GM23338 (cell line): ENCODE results near the gene CSF2RB. TPM values are rescaled to one million over a fixed set of nuclear protein-coding genes. Genes with fewer than 3 reads are reported as not detected.

ENCODE experiments used
- ATAC-seq: fragments of 200-7000 bp; cut with Tn5 transposase; 3 replicates; pipeline ENCODE4 v1.9.1; 2020
- DNase-seq: peaks from one replicate; pipeline ENCODE4 v3.0.0-alpha.2; 2015; ENCODE audit warnings: low spot score
- H2AFZ ChIP-seq: fragments of 200-600 bp; sonication (generic); 2 replicates; pipeline ENCODE4 v1.8.0; 2016; ENCODE audit warnings: antibody characterized with exemption, mild to moderate bottlenecking, moderate library complexity
- H3F3A ChIP-seq: fragments of 200-600 bp; sonication (generic); replicated peaks from 2 replicates; pipeline ENCODE4 v1.8.0; 2017; ENCODE audit warnings: antibody characterized with exemption, mixed run types, low read depth
- H3K27ac ChIP-seq: fragments of 200-600 bp; sonication (generic); 2 replicates; pipeline ENCODE4 v1.6.1; 2016; ENCODE audit warnings: low read depth
- H3K27me3 ChIP-seq: fragments of 200-600 bp; sonication (generic); 2 replicates; pipeline ENCODE4 v1.8.0; 2016; ENCODE audit warnings: mild to moderate bottlenecking, mixed run types, moderate library complexity; ENCODE audit not compliant: insufficient read depth
- H3K36me3 ChIP-seq: fragments of 200-600 bp; sonication (generic); 2 replicates; pipeline ENCODE4 v1.8.0; 2016; ENCODE audit warnings: mild to moderate bottlenecking; ENCODE audit not compliant: insufficient read depth
- H3K4me1 ChIP-seq: fragments of 200-600 bp; sonication (generic); 2 replicates; pipeline ENCODE4 v1.8.0; 2016; ENCODE audit warnings: mild to moderate bottlenecking, moderate library complexity; ENCODE audit not compliant: insufficient read depth
- H3K4me2 ChIP-seq: fragments of 200-600 bp; sonication (generic); 2 replicates; pipeline ENCODE4 v1.7.1; 2017; ENCODE audit warnings: mixed run types
- H3K4me3 ChIP-seq: fragments of 200-600 bp; sonication (generic); 2 replicates; pipeline ENCODE4 v1.6.1; 2016; ENCODE audit warnings: mixed run types
- H3K79me2 ChIP-seq: fragments of 200-600 bp; sonication (generic); replicated peaks from 2 replicates; pipeline ENCODE4 v1.8.0; 2017; ENCODE audit warnings: mild to moderate bottlenecking; ENCODE audit not compliant: insufficient read depth
- H3K9me2 ChIP-seq: fragments of 200-600 bp; sonication (generic); 2 replicates; pipeline ENCODE4 v1.8.0; 2017; ENCODE audit not compliant: insufficient read depth
- H4K20me1 ChIP-seq: fragments of 200-600 bp; sonication (generic); replicated peaks from 2 replicates; pipeline ENCODE4 v1.8.0; 2017; ENCODE audit warnings: mild to moderate bottlenecking; ENCODE audit not compliant: insufficient read depth
- H3K27ac Mint-ChIP-seq: 2 replicates; pipeline ENCODE4 v1.8.0; 2020; ENCODE audit warnings: inconsistent platforms, mild to moderate bottlenecking, moderate library complexity, mixed read lengths
- H3K27me3 Mint-ChIP-seq: 3 replicates; pipeline ENCODE4 v1.8.0; 2022; ENCODE audit warnings: low read depth, mild to moderate bottlenecking, moderate library complexity, mixed read lengths, inconsistent platforms; ENCODE audit not compliant: insufficient read depth, poor library complexity
- H3K36me3 Mint-ChIP-seq: 3 replicates; pipeline ENCODE4 v1.8.0; 2021; ENCODE audit warnings: low read depth, mild to moderate bottlenecking, inconsistent platforms, moderate library complexity, mixed read lengths
- H3K4me1 Mint-ChIP-seq: 3 replicates; pipeline ENCODE4 v1.8.0; 2020; ENCODE audit warnings: mild to moderate bottlenecking, inconsistent platforms, mixed read lengths
- H3K4me3 Mint-ChIP-seq: 3 replicates; pipeline ENCODE4 v1.8.0; 2021; ENCODE audit warnings: moderate library complexity, mild to moderate bottlenecking, inconsistent platforms, mixed read lengths
- H3K9me3 Mint-ChIP-seq: 3 replicates; pipeline ENCODE4 v1.8.0; 2020; ENCODE audit warnings: moderate library complexity, mild to moderate bottlenecking, inconsistent platforms, mixed read lengths
- EZH2 ChIP-seq: fragments of 200-600 bp; sonication (generic); IDR thresholded peaks from one replicate; pipeline ENCODE4 v1.8.0; 2017; ENCODE audit warnings: antibody characterized with exemption, mild to moderate bottlenecking, low read depth; ENCODE audit not compliant: unreplicated experiment
- EZH2phosphoT487 ChIP-seq: fragments of 200-600 bp; sonication (generic); IDR thresholded peaks from one replicate; pipeline ENCODE4 v1.8.1; 2018; ENCODE audit warnings: antibody characterized with exemption; ENCODE audit not compliant: unreplicated experiment
- JUNB ChIP-seq: IDR thresholded peaks from one replicate; pipeline ENCODE4 v1.6.1; 2016; ENCODE audit warnings: antibody characterized with exemption; ENCODE audit not compliant: unreplicated experiment
- POLR2AphosphoS5 ChIP-seq: IDR thresholded peaks from 2 replicates; pipeline ENCODE4 v1.6.1; 2016; ENCODE audit warnings: antibody characterized with exemption, low read depth
- REST ChIP-seq: IDR thresholded peaks from one replicate; pipeline ENCODE4 v1.6.1; 2018; ENCODE audit warnings: antibody characterized with exemption; ENCODE audit not compliant: unreplicated experiment
- STAT1 ChIP-seq: IDR thresholded peaks from one replicate; pipeline ENCODE4 v1.6.1; 2016; ENCODE audit warnings: antibody characterized with exemption; ENCODE audit not compliant: unreplicated experiment
- ZNF114 ChIP-seq: fragments of 250-450 bp; sonication (Bioruptor Pico); IDR thresholded peaks from 2 replicates; pipeline ENCODE4 v1.5.0; 2020; ENCODE audit warnings: mild to moderate bottlenecking, moderate library complexity
- ZNF331 ChIP-seq: fragments of 250-450 bp; sonication (Bioruptor Pico); IDR thresholded peaks from 2 replicates; pipeline ENCODE4 v1.5.0; 2020; ENCODE audit warnings: low read depth, mild to moderate bottlenecking, moderate library complexity
- polyA plus RNA-seq: library from polyadenylated mRNA; unstranded; fragments of >200 nt; fragmentation: Nextera tagmentation; extraction: Ambion mirVana; gene quantifications from 2 replicates; pipeline ENCODE4 v1.2.1, GENCODE V29; 2016
- total RNA-seq: library from RNA; depleted of rRNA; stranded (reverse); fragments of >200 nt; shearing (Covaris generic); gene quantifications from 2 replicates; pipeline ENCODE4 v1.2.3, GENCODE V29; 2014
- TF ChIP-seq, protein P1 (sequence below): fragments of 250-450 bp; sonication (Bioruptor Pico); IDR thresholded peaks from 2 replicates; pipeline ENCODE4 v1.5.0; 2020; ENCODE audit warnings: mild to moderate bottlenecking, moderate library complexity

Gene CSF2RB
- total and polyA plus RNA-seq, 2 experiments from 2014 or later, result not detected

DNA sequence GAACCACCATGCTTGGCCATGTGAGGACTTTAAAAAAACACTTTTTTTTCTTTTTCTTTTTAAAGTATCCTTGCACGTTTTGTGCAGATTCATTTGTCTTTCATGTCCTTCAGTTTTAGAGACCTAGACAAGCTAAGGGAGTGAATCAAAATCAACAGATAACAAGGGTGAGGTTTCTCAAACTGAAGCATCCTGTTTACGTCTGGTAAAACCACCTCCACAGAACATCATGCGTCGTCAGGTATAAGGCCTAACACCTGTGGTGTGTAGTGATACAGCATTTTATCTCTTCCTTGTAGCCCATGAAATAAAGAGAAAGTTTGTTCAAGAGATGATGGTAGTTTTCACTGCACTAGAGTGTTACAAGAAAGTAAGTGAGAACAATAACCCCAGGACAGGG is 26.3 kb upstream of the CSF2RB start (continued):
- TF ChIP-seq REST, result no peak
- TF ChIP-seq ZNF331 (CRISPR knock-in tag), result no peak
- TF ChIP-seq POLR2AphosphoS5, result no peak

- H3K79me2 ChIP-seq, result no peaks in the 10 kb centered on the region
- peaks cover 7% of the 10 kb centered on the region for H3K27me3 Mint-ChIP-seq
- DNase-seq (no peak), ATAC-seq (no peak)
- H3K36me3 Mint-ChIP-seq, result no peaks in the 10 kb centered on the region
- TF ChIP-seq EZH2phosphoT487 (no peak), ZNF331 (CRISPR knock-in tag) (no peak), POLR2AphosphoS5 (no peak), ZNF114 (no peak), JUNB (no peak), EZH2 (no peak), STAT1 (no peak)
- TF ChIP-seq, protein P1, sequence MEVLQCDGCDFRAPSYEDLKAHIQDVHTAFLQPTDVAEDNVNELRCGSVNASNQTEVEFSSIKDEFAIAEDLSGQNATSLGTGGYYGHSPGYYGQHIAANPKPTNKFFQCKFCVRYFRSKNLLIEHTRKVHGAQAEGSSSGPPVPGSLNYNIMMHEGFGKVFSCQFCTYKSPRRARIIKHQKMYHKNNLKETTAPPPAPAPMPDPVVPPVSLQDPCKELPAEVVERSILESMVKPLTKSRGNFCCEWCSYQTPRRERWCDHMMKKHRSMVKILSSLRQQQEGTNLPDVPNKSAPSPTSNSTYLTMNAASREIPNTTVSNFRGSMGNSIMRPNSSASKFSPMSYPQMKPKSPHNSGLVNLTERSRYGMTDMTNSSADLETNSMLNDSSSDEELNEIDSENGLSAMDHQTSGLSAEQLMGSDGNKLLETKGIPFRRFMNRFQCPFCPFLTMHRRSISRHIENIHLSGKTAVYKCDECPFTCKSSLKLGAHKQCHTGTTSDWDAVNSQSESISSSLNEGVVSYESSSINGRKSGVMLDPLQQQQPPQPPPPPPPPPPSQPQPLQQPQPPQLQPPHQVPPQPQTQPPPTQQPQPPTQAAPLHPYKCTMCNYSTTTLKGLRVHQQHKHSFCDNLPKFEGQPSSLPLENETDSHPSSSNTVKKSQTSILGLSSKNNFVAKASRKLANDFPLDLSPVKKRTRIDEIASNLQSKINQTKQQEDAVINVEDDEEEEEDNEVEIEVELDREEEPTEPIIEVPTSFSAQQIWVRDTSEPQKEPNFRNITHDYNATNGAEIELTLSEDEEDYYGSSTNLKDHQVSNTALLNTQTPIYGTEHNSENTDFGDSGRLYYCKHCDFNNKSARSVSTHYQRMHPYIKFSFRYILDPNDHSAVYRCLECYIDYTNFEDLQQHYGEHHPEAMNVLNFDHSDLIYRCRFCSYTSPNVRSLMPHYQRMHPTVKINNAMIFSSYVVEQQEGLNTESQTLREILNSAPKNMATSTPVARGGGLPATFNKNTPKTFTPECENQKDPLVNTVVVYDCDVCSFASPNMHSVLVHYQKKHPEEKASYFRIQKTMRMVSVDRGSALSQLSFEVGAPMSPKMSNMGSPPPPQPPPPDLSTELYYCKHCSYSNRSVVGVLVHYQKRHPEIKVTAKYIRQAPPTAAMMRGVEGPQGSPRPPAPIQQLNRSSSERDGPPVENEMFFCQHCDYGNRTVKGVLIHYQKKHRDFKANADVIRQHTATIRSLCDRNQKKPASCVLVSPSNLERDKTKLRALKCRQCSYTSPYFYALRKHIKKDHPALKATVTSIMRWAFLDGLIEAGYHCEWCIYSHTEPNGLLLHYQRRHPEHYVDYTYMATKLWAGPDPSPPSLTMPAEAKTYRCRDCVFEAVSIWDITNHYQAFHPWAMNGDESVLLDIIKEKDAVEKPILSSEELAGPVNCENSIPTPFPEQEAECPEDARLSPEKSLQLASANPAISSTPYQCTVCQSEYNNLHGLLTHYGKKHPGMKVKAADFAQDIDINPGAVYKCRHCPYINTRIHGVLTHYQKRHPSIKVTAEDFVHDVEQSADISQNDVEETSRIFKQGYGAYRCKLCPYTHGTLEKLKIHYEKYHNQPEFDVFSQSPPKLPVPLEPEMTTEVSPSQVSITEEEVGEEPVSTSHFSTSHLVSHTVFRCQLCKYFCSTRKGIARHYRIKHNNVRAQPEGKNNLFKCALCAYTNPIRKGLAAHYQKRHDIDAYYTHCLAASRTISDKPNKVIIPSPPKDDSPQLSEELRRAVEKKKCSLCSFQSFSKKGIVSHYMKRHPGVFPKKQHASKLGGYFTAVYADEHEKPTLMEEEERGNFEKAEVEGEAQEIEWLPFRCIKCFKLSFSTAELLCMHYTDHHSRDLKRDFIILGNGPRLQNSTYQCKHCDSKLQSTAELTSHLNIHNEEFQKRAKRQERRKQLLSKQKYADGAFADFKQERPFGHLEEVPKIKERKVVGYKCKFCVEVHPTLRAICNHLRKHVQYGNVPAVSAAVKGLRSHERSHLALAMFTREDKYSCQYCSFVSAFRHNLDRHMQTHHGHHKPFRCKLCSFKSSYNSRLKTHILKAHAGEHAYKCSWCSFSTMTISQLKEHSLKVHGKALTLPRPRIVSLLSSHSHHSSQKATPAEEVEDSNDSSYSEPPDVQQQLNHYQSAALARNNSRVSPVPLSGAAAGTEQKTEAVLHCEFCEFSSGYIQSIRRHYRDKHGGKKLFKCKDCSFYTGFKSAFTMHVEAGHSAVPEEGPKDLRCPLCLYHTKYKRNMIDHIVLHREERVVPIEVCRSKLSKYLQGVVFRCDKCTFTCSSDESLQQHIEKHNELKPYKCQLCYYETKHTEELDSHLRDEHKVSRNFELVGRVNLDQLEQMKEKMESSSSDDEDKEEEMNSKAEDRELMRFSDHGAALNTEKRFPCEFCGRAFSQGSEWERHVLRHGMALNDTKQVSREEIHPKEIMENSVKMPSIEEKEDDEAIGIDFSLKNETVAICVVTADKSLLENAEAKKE (CRISPR knock-in tag), result no peak
- H3K4me1 ChIP-seq, result no peaks in the 10 kb centered on the region
- H3K4me3 Mint-ChIP-seq, result no peak overlapping the region
- H3K27ac Mint-ChIP-seq, result no peak overlapping the region
- no peaks in the 10 kb centered on the region for H3K4me1 Mint-ChIP-seq
- H4K20me1 ChIP-seq, result no peaks in the 10 kb centered on the region
- no peak overlapping the region for H3K27ac ChIP-seq
- H3K27me3 ChIP-seq, result no peaks in the 10 kb centered on the region
- peaks cover 10% of the 10 kb centered on the region; the same call in 2 of the 3 replicates for H3K9me3 Mint-ChIP-seq
- H2AFZ ChIP-seq, result no peak overlapping the region
- H3K4me3 ChIP-seq, result no peak overlapping the region
- H3F3A ChIP-seq, result no peaks in the 10 kb centered on the region
- no peak overlapping the region for H3K4me2 ChIP-seq
- no peaks in the 10 kb centered on the region for H3K9me2 ChIP-seq
- no peaks in the 10 kb centered on the region for H3K36me3 ChIP-seq
Measured at GRCh38 chr22:36891646-36892045, 21.8 kb upstream of the CSF2RB start.
